HL-60/S4 treated with retinoic acid at 250 ng/mL for 4 days and 3 days (cell line): ENCODE measurements around the gene TOMM20.

Experiments
- in situ Hi-C: fragments of 300-500 bp; cut with MboI; formaldehyde crosslinking; loops from 2 replicates; pipeline ENCODE4 v1.7.0; 2022; ENCODE audit warnings: low sequenced_read_pairs

TOMM20 gene

GRCh38 chr1:235102993-235103411 lies 25.6 kb downstream of the TOMM20 start:
- in situ Hi-C loops, result no loop called here

DNA sequence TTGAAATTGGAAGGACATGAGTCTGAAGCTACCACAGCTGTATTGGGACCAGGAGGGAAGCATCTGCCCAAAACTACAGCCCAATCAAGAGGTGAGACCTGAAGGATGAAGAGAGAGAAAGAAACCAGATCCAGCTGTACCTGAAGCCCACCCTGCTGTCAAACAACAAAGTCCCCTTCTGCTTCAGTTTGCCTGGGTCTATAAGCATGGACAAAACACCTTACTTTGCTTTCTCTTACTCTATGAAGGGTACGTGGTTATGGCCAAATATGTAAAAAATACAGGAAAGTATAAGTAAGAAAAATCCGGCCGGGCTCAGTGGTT lies 26.4 kb downstream of the TOMM20 start:
- in situ Hi-C loops, result no loop called here

DNA sequence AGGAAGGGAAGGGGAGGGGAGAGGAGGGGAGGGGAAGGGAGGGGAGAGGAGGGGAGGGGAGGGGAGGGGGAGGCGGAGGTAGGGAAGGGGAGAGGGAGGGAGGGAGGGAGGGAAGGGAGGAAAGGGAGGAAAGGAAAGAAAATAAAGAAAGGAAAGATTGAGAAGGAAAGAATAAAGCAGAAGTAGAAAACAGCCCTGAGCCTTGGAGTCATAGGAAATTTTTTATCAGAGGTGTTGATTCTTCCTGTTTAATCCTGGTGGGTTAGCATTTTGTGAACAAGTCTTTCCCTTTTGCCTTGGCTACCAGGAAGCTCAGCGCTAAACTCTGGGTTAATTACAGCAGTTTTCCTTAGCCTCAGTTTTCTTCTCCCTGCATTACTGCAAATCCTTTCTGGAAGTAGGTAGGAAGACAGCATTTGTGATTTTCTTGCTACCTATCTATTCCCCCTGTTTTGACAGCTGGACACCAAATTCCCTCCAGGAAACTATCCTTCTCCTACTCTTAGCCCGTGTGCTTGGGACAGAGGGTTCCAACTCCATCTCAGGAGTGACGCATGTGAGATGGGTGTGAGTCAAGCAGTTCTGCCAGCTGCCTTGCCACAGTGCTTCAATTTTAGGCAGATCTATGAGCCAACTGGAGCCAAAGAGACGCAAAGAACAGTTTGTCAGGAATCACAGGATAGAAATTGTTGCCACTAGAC lies 26.9 kb downstream of the TOMM20 start:
- in situ Hi-C loops, result no loop called here

- in situ Hi-C loops, result no loop called here
Observed at GRCh38 chr1:235100194-235100772, 28.4 kb downstream of the TOMM20 start.

GRCh38 chr1:235098991-235099390 lies 29.6 kb downstream of the TOMM20 start:
- in situ Hi-C loops, result loop anchor here (10.0 to 25.0 kb wide), 2 partner anchors 362 to 774 kb away; no protein-coding TSS in a partner anchor

DNA sequence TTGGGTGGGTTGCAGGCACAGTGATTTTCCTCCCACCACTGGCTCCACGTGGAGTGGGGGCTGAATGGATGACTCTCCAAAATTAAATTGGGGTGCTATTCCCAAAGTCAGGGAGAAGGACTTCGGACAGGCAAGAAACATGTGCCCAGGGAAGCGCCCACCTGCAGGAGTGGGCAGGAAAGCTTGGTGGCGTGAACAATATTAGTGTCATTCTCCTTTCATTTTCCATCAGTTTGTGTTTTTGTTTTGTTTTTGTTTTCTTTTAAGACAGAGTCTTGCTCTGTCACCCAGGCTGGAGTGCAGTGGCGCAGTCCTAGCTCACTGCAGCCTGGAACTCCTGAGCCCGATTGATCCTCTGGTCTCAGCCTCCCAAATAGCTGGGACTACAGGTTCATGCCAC lies 30.1 kb downstream of the TOMM20 start:
- in situ Hi-C loops, result loop anchor here (10.0 to 25.0 kb wide), 2 partner anchors 361 to 774 kb away; no protein-coding TSS in a partner anchor

GRCh38 chr1:235097501-235097900 lies 31.1 kb downstream of the TOMM20 start:
- in situ Hi-C loops, result loop anchor here (10.0 to 25.0 kb wide), 2 partner anchors 360 to 773 kb away; no protein-coding TSS in a partner anchor

DNA sequence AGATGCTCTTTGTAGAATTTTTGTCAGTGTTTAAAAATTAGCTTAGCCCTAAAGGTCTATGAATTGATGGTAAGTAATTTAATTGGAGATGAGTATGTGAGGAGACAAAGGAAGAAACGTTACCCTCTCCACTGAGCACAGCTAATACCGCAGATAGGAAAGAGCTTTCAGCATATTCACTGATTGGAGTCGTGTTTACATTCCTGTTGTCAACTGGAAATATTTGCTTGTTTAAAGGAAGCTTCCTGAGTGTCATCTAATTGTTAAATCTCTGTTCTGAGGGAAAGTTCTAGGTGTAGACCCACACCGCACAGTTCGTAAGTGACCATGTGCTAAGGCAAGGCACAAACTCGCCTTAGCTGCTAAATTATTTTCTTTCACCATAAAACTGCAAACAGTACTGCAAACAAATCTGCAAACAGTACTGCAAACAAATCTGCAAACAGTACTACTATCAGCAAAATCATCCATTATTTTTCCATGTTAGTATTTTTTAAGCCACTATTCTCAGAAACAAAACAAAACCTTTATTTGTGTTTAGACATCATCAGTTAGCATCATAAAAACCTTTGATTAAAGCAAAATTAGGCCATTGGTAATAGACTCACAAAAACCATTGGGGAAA lies 32.6 kb downstream of the TOMM20 start:
- in situ Hi-C loops, result loop anchor here (10.0 to 25.0 kb wide), 2 partner anchors 359 to 771 kb away; no protein-coding TSS in a partner anchor

GRCh38 chr1:235093696-235094592 lies 34.7 kb downstream of the TOMM20 start:
- in situ Hi-C loops, result loop anchor here (10.0 to 25.0 kb wide), 2 partner anchors 357 to 769 kb away; no protein-coding TSS in a partner anchor

DNA sequence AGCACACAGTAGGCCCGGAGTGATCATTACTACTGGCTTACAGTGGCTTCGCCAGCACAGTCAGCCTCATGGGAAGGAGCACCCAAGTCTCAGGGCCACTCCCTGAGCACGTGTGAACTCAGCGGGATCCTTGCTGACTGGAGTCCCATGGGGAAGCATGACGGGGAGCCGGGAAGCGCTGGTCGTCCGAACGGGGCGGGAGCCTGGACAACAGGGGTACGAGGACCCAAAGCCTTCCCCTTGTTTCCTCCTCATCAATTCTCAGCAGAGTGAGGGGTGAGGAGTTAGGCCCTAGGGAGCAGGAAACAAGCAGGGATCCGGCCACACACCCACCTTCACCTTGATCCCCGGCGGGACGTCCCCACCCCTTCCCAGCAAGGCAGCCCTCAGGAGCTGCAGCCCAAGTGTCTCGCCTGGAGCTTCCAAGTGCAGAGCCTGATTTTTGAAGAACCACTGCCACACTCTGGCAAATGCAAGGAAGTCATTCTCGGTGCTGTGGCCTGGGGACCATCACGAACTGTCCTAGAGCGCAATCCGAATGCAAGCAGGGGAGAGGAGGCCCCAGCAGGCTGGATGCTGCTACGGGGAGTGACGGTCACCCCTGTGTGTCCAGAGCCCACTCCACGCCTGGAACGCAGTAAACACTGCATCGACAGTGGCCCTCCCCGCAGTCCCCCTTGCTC lies 35.5 kb downstream of the TOMM20 start:
- in situ Hi-C loops, result loop anchor here (10.0 to 25.0 kb wide), 2 partner anchors 356 to 768 kb away; no protein-coding TSS in a partner anchor

DNA sequence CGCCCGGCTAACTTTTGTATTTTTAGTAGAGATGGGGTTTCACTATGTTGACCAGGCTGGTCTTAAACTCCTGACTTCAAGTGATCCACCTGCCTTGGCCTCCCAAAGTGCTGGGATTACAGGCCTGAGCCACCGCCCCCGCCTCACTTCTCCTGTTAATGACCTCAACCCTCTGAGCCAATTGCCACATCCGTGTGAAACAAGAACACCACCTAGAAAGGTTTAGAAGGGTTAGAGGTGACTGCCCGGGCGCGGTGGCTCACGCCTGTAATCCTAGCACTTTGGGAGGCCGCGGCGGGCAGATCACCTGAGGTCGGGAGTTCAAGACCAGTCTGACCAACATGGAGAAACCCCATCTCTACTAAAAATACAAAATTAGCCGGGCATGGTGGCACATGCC lies 36.2 kb downstream of the TOMM20 start:
- in situ Hi-C loops, result loop anchor here (10.0 to 25.0 kb wide), 2 partner anchors 355 to 768 kb away; no protein-coding TSS in a partner anchor

- in situ Hi-C loops, result loop anchor here (10.0 to 25.0 kb wide), 2 partner anchors 355 to 767 kb away; no protein-coding TSS in a partner anchor
Observed at GRCh38 chr1:235092045-235092406, 36.6 kb downstream of the TOMM20 start.

DNA sequence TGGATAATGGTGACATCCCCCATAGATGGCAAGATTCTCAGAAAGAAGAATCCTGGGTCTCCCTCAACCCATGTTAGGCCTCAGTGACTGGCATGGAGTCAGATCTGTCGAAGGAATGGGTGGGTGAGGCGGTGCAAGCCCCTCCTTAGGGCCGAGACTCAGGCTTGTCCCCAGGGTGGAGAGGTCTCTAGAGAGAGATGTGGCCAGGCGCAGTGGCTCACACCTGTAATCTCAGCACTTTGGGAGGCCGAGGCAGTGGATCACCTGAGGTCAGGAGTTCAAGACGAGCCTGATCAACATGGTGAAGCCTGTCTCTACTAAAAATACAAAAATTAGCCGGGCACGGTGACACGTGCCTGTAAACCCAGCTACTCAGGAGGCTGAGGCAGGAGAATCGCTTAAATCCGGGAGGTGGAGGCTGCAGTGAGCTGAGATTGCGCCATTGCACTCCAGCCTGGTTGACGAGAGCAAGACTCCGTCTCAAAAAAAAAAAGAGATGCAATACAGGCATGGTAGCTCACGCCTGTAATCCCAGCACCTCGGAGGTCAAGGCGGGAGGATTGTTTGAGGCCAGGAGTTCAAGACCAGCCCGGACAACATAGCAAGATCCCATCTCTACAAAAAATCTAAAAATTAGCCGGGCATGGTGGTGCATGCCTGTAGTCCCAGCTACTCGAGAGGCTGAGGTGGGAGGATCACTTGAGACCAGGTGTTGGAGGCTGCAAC lies 37.2 kb downstream of the TOMM20 start:
- in situ Hi-C loops, result loop anchor here (10.0 to 25.0 kb wide), 2 partner anchors 354 to 767 kb away; no protein-coding TSS in a partner anchor

DNA sequence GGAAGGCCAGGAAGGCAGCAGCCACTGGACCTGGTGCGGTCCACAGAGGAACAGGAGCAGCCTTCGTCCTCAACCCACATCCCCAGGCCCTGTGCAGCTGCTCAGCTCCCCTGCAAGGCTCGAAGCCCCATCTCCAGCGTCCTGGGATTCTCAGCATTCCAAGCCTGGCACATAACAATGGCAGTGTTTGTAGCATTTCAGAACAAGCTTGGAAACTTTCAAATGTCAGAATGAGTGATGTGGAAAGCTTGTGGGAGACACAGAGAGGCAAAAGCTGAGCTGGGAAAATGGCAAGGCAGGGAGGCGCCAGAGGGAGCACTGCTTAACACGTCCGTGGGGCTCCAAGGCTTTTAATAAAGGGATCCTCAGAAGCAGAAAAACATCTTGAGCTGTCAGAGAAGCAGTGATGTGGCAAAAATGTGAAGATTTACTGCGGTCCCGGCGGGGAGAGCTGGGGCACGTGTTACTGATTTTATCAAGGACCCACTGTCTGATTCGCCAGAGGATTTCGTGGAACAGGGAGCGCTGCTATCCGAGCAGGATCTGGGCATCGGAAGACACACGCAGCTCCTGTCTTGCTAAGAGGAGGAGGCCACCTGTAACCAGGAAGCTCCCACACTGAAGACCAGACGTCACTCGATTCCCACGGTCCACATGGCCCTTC lies 38.1 kb downstream of the TOMM20 start:
- in situ Hi-C loops, result loop anchor here (10.0 to 25.0 kb wide), 2 partner anchors 353 to 766 kb away; no protein-coding TSS in a partner anchor

GRCh38 chr1:235088907-235089306 lies 39.7 kb downstream of the TOMM20 start:
- in situ Hi-C loops, result loop anchor here (10.0 to 25.0 kb wide), 3 partner anchors 234 to 494 kb away; no protein-coding TSS in a partner anchor

- in situ Hi-C loops, result loop anchor here (10.0 to 25.0 kb wide), 3 partner anchors 234 to 494 kb away; no protein-coding TSS in a partner anchor
Observed at GRCh38 chr1:235088430-235088829, 40.2 kb downstream of the TOMM20 start.

GRCh38 chr1:235087906-235088305 lies 40.7 kb downstream of the TOMM20 start:
- in situ Hi-C loops, result loop anchor here (10.0 to 25.0 kb wide), 3 partner anchors 233 to 493 kb away; no protein-coding TSS in a partner anchor

- in situ Hi-C loops, result loop anchor here (10.0 to 25.0 kb wide), 3 partner anchors 231 to 491 kb away; no protein-coding TSS in a partner anchor
Observed at GRCh38 chr1:235085411-235086117, 43.1 kb downstream of the TOMM20 start.
